GM23248 (cell line): ENCODE results near the gene PNPLA2. TPM values are rescaled to one million over a fixed set of nuclear protein-coding genes. Genes with fewer than 3 reads are reported as not detected.
A peak's percentile ranks its signal among the peaks of the same experiment; 100 is the strongest.

Experiments
- DNase-seq: peaks from one replicate; pipeline ENCODE4 v3.0.0-alpha.2; 2015
- H2AFZ ChIP-seq: fragments of 200-600 bp; sonication (generic); 2 replicates; pipeline ENCODE4 v1.6.1; 2016; ENCODE audit warnings: antibody characterized with exemption
- H3F3A ChIP-seq: fragments of 200-600 bp; sonication (generic); 2 replicates; pipeline ENCODE4 v1.6.1; 2016; ENCODE audit warnings: mild to moderate bottlenecking, antibody characterized with exemption, mixed run types; ENCODE audit not compliant: insufficient read depth
- H3K27ac ChIP-seq: fragments of 200-600 bp; sonication (generic); 2 replicates; pipeline ENCODE4 v1.5.1; 2016; ENCODE audit warnings: mild to moderate bottlenecking
- H3K27me3 ChIP-seq: fragments of 200-600 bp; sonication (generic); replicated peaks from 2 replicates; pipeline ENCODE4 v1.6.1; 2016; ENCODE audit warnings: mild to moderate bottlenecking; ENCODE audit not compliant: insufficient read depth
- H3K36me3 ChIP-seq: fragments of 200-600 bp; sonication (generic); 2 replicates; pipeline ENCODE4 v1.6.1; 2016; ENCODE audit warnings: low read depth, mild to moderate bottlenecking
- H3K4me1 ChIP-seq: fragments of 200-600 bp; sonication (generic); 2 replicates; pipeline ENCODE4 v1.6.1; 2016; ENCODE audit warnings: mild to moderate bottlenecking; ENCODE audit not compliant: insufficient read depth
- H3K4me2 ChIP-seq: fragments of 200-600 bp; sonication (generic); one replicate; pipeline ENCODE4 v1.6.1; 2016; ENCODE audit warnings: mild to moderate bottlenecking; ENCODE audit not compliant: unreplicated experiment
- H3K4me3 ChIP-seq: fragments of 200-600 bp; sonication (generic); 2 replicates; pipeline ENCODE4 v1.5.1; 2016; ENCODE audit warnings: mild to moderate bottlenecking
- H3K79me2 ChIP-seq: fragments of 200-600 bp; sonication (generic); 2 replicates; pipeline ENCODE4 v1.6.1; 2016; ENCODE audit warnings: mild to moderate bottlenecking; ENCODE audit not compliant: insufficient read depth
- H3K9ac ChIP-seq: fragments of 200-600 bp; sonication (generic); 2 replicates; pipeline ENCODE4 v1.6.1; 2016; ENCODE audit warnings: mild to moderate bottlenecking
- H3K9me2 ChIP-seq: fragments of 200-600 bp; sonication (generic); 2 replicates; pipeline ENCODE4 v1.6.1; 2016; ENCODE audit warnings: mixed run types, mild to moderate bottlenecking, moderate library complexity; ENCODE audit not compliant: insufficient read depth
- H3K9me3 ChIP-seq: fragments of 200-600 bp; sonication (generic); one replicate; pipeline ENCODE4 v1.6.1; 2017; ENCODE audit warnings: low read depth
- H4K20me1 ChIP-seq: fragments of 200-600 bp; sonication (generic); 2 replicates; pipeline ENCODE4 v1.6.0; 2016; ENCODE audit not compliant: insufficient read depth
- EZH2 ChIP-seq: fragments of 200-600 bp; sonication (generic); IDR thresholded peaks from 2 replicates; pipeline ENCODE4 v1.6.1; 2018; ENCODE audit warnings: antibody characterized with exemption, mild to moderate bottlenecking; ENCODE audit not compliant: insufficient read depth, poor library complexity, severe bottlenecking
- EZH2phosphoT487 ChIP-seq: fragments of 200-600 bp; sonication (generic); IDR thresholded peaks from 2 replicates; pipeline ENCODE4 v1.6.1; 2018; ENCODE audit warnings: antibody characterized with exemption, moderate library complexity, mild to moderate bottlenecking, low read depth; ENCODE audit not compliant: insufficient read depth
- WGBS, 2 experiments: methylation state at CpG; one replicate each; pipeline ENCODE4 v1.1.6; 2015 to 2017; ENCODE audit warnings: low lambda C conversion rate in 2 of 2, low coverage in 1 of 2; ENCODE audit errors: missing lambda C conversion rate in 2 of 2; 5-methylcytosine and 5-hydroxymethylcytosine counted together
- in situ Hi-C: fragments of 300-500 bp; cut with MboI; formaldehyde crosslinking; loops from 2 replicates; pipeline ENCODE4 v1.15.0; 2020
- polyA plus RNA-seq: library from polyadenylated mRNA; unstranded; fragments of >200 nt; fragmentation: Nextera tagmentation; extraction: Ambion mirVana; gene quantifications from 2 replicates; pipeline ENCODE4 v1.2.1, GENCODE V29; 2016
- total RNA-seq: library from RNA; depleted of rRNA; stranded (reverse); fragments of >200 nt; shearing (Covaris generic); gene quantifications from 2 replicates; pipeline ENCODE4 v1.2.3, GENCODE V29; 2014

Gene PNPLA2
- total and polyA plus RNA-seq, 2 experiments from 2014 or later, result 38.7 to 87.6 TPM

GRCh38 chr11:830295-831117, 11.8 kb downstream of the PNPLA2 start:
- H3K4me1 ChIP-seq, result peaks cover 14% of the 10 kb centered on the region; the same call in 1 of the 2 replicates
- H3K27ac ChIP-seq, result no peak overlapping the region
- no peaks in the 10 kb centered on the region for H3K36me3 ChIP-seq
- H3K4me2 ChIP-seq, result peak overlapping the region; percentile 67
- H3K27me3 ChIP-seq, result peaks cover 7% of the 10 kb centered on the region; the same call in 1 of the 2 replicates
- H3K9me2 ChIP-seq, result no peaks in the 10 kb centered on the region
- no peaks in the 10 kb centered on the region for H3F3A ChIP-seq
- TF ChIP-seq EZH2phosphoT487 (no peak), EZH2 (no peak)
- H3K79me2 ChIP-seq, result peaks cover 21% of the 10 kb centered on the region
- in situ Hi-C loops, result no loop called here
- DNase-seq, result peak; percentile 85
- 5 to 6% methylated on average over 52 to 71 of the region's 78 CpGs for WGBS, 2 experiments
- no peak overlapping the region for H3K9ac ChIP-seq
- peak overlapping the region; percentile 24; the same call in 1 of the 2 replicates for H2AFZ ChIP-seq
- H4K20me1 ChIP-seq, result no peaks in the 10 kb centered on the region
- H3K4me3 ChIP-seq, result peak overlapping the region; percentile 54
- no peaks in the 10 kb centered on the region for H3K9me3 ChIP-seq

- no peaks in the 10 kb centered on the region for H3K9me2 ChIP-seq
- WGBS, 2 experiments, result 54 to 58% methylated on average over 30 to 31 of the region's 31 CpGs
- TF ChIP-seq EZH2 (no peak), EZH2phosphoT487 (no peak)
- peaks cover 14% of the 10 kb centered on the region; the same call in 1 of the 2 replicates for H3K4me1 ChIP-seq
- no peak overlapping the region for H3K9ac ChIP-seq
- no peak overlapping the region for H3K27ac ChIP-seq
- no peak overlapping the region for H3K4me3 ChIP-seq
- H3F3A ChIP-seq, result no peaks in the 10 kb centered on the region
- H3K27me3 ChIP-seq, result peaks cover 7% of the 10 kb centered on the region; the same call in 1 of the 2 replicates
- H3K9me3 ChIP-seq, result no peaks in the 10 kb centered on the region
- H3K36me3 ChIP-seq, result no peaks in the 10 kb centered on the region
- DNase-seq, result peak; percentile 77
- H3K4me2 ChIP-seq, result no peak overlapping the region
- H2AFZ ChIP-seq, result no peak overlapping the region
- no peaks in the 10 kb centered on the region for H4K20me1 ChIP-seq
- H3K79me2 ChIP-seq, result peaks cover 29% of the 10 kb centered on the region
- in situ Hi-C loops, result no loop called here
Measured at GRCh38 chr11:831118-831864, 12.6 kb downstream of the PNPLA2 start.

GRCh38 chr11:831961-832528, 13.3 kb downstream of the PNPLA2 start:
- Histone ChIP-seq H3K9me3 (no peaks in the 10 kb centered on the region), H3K27ac (peak overlapping the region; percentile 20; the same call in 1 of the 2 replicates), H3F3A (peaks cover 7% of the 10 kb centered on the region; the same call in 1 of the 2 replicates), H3K4me3 (peak overlapping the region; percentile 92), H3K4me2 (peak overlapping the region; percentile 73), H3K27me3 (0 out of 2 replicates have a peak, but pooled peaks cover 1% of the 10 kb centered on the region), H4K20me1 (no peaks in the 10 kb centered on the region), H3K9me2 (no peaks in the 10 kb centered on the region), H3K9ac (peak overlapping the region; percentile 97), H2AFZ (peak overlapping the region; percentile 43; the same call in 1 of the 2 replicates), H3K4me1 (peaks cover 14% of the 10 kb centered on the region; the same call in 1 of the 2 replicates), H3K36me3 (no peaks in the 10 kb centered on the region), H3K79me2 (peaks cover 36% of the 10 kb centered on the region)
- WGBS, 2 experiments, result 66 to 68% methylated on average over 20 to 23 of the region's 23 CpGs
- no peak for TF ChIP-seq EZH2
- no peak for TF ChIP-seq EZH2phosphoT487
- no peak for DNase-seq
- in situ Hi-C loops, result no loop called here
